Skin epidermis (tissue), 12 donors: ENCODE measurements around the gene PYGM.

Experiments used
- H3K27ac ChIP-seq, 21 experiments: fragments of 200-600 bp; sonication (generic) in 11 of 21; one replicate each; pipeline ENCODE4 v1.5.0; 2020; ENCODE audit warnings: mild to moderate bottlenecking in 3 of 21, inconsistent platforms in 2 of 21, moderate library complexity in 2 of 21
- H3K4me3 ChIP-seq, 7 experiments: fragments of 200-600 bp; sonication (generic) in 2 of 7; one replicate each; pipeline ENCODE4 v1.5.0; 2020; ENCODE audit warnings: inconsistent platforms in 2 of 7, mild to moderate bottlenecking in 2 of 7, moderate library complexity in 1 of 7

PYGM gene

GRCh38 chr11:64793271-64794160 lies 33.7 kb upstream of the PYGM start:
- Histone ChIP-seq H3K4me3 (no peak overlapping the region), H3K27ac (peak overlapping the region in 4 of 21 experiments; percentile 6 to 54 (median 26))

DNA sequence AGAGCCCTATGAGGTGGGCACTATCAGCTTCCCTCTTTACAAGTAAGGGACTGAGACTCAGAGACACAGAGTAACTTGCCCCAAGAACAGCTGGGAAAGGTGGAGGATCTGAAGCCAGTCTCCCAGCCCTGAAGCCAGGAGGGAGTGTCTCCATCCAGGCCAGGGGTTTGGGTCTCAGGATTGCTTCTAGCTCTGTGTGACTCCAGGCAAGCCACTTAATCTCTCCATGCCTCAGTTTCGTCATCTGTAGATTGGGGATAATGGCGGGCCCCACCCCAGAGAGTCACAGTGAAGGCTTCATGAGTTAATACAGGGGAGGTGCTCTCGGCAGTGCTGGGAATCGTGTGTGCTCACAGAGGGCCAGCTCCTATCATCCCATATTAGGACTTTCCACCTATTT lies 32.7 kb upstream of the PYGM start:
- Histone ChIP-seq H3K4me3 (no peak overlapping the region), H3K27ac (no peak overlapping the region)

GRCh38 chr11:64791781-64792291 lies 32.1 kb upstream of the PYGM start:
- Histone ChIP-seq H3K27ac (no peak overlapping the region), H3K4me3 (no peak overlapping the region)

GRCh38 chr11:64790205-64791095 lies 30.7 kb upstream of the PYGM start:
- Histone ChIP-seq H3K4me3 (no peak overlapping the region), H3K27ac (no peak overlapping the region)

DNA sequence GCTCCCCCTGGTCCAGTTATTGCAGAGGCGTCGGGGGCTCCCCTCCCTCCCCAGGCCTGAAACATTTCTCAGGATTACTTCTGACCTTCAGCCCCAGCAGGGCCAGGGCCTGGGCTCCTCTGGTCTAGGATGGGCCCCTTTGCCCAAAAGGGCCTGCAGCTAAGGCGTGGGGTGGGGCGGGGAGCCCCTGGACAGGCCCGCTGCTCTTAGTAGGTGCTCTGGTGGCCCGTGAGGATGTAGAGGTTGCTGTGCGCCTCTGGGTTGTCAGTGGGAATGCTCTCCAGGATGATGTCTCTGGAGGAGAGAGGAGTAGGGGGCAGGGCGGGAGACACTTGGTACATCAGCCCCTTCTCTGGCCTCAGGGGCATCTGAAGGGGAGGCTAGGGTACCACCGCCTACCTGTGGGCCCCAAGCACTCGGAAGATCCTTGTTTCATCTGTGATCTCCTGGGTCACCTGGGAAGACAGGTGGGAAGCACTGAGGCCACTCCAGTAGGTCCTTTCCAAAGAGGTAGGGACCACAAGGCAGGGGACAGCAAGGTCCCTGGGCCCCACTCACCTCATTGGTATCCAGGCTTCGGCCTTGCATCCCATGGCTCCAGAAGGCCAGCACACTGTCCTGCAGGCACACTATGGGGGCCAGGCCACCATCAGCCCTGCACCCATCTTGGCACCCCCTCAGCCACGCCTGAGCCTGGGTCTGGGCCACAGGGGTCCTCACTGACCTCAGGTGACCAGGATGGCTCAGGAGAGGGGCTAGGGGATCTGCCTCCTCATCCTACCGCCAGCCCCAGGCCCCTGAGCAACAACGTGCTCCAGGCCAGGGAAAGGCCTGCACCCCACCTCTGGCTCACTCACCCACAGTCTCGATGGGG lies 29.8 kb upstream of the PYGM start:
- Histone ChIP-seq H3K4me3 (no peak overlapping the region), H3K27ac (no peak overlapping the region)

DNA sequence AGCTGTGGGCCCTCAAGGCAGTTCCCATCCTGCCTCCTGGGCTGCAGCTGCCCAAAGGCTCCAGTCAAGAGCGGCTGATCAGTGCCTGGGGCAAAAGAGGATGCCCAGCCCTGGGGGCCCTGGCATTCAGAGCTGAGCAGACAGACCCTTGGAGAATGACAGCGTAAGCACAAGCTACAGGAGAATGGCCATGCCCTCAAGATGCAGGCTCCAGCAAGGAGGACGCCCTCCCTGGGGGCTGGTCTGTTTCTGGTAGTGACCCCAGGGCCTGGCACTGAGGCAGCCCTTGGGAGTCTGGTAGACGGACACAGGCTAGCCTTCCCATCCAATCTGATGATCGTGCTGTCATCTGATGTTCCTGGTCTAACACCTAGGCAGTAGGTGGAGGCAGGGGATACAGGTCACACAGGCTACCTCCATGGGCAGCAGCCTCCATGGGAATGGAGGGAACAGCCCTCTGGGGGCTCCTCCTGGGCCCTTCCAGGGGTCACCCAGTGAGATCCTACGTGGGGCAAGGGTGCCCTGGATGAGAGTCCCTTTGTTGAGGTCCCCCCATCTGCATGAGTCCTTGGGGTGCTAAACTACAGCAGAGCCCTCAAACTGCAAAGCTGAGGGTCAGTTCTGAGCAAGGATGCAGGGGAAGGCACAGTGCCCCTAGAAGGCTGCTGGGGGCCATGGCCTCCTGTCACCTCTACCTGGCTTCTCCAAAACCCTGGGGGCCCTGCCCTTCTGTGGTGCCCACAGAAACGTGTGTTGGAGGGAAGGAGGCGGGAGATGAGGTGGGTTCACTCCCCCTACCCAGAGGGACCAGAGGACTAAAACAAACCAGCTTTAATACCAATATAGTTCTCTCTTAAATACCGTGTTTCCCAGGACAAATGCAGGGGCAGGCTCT lies 28.8 kb upstream of the PYGM start:
- peak overlapping the region in 2 of 21 experiments; percentile 2 to 18 for H3K27ac ChIP-seq
- H3K4me3 ChIP-seq: no peak overlapping the region

DNA sequence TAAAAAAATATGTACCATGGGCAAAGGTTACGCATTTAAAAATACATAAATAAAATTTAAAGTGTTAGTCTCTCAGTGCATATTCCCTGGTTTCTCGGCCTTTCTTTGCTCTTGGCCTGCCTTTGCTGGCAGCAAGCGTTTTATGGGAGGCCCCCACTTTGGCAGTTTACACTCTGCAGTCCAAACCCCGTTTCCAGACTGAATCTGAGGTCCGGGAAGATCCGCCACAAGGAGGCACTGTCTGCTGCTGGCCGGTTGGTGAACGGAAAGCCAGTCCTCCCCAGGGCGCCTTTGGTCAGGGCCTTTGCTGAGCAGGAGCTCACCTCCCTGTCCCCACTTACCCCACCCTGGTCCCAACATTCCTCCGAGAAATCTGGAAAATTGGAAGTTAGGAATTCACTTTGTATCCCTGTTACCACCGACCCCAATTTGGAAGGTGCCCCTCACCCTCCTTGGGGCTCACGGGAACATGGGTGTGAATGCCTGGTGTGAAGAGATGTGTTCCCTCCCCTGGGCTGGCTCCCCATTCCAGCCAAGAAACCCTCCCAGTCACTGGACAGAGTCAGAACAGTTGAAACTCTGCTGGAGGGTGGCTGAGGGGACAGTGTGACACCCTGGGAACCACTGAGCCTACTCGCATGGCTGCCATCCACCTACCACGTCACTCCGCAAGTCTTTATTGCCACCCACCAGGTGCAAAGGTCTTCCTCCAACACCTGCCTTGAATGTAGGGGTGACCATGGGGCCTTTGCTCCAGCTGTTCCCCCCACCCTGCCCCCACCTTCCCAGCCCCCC lies 27.9 kb upstream of the PYGM start:
- H3K27ac ChIP-seq: peak overlapping the region in 2 of 21 experiments; percentile 2 to 18
- no peak overlapping the region for H3K4me3 ChIP-seq

- no peak overlapping the region for H3K27ac ChIP-seq
- no peak overlapping the region for H3K4me3 ChIP-seq
Measured at GRCh38 chr11:64786308-64786707, 26.5 kb upstream of the PYGM start.

- Histone ChIP-seq H3K27ac (no peak overlapping the region), H3K4me3 (no peak overlapping the region)
Measured at GRCh38 chr11:64784813-64785581, 25.2 kb upstream of the PYGM start.

DNA sequence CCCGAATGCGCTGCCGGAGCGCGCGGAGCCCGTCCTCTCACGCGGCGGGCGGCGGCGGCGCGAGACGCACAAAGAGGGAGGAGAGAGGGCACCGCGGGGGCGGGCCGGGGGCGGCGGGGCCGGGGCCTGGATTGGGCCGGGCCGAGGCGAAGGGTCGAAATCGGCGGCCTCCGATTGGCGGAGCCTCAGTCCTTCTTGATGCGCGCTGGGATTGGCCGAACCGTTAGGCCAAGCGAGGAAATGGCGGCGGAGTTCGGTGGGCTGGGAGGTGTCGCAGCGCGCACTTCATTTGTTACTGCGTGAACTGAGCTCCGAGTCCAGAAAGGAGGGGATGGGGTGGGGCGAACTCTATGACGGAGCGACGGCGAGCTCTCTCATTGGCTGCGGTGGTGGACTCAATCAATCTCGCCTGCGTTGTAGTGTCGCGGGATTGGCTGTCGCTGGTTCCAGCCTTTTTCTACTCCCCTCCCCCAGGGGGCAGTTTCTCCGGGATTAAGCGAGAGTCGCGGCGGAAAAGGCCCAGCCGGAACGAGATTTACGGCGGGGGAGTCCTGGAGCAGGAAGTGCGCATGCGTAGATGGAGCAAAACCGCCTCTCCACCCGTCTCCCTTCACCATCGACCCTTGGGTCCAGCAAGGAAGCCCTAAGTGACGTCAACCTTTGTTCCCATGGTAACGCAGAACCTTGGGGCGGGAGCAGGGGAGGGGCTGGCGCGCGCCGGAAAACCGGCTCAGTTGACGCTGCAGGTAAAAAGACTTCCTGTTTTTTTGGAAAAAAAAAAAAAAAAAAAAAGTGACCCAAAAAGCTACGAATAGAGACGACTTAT lies 18.9 kb upstream of the PYGM start, which contains the start of gene SF1:
Gene SF1 (minus strand): TSS at position 70 of the 826 bp plus-strand sequence. CDS start 150 bp downstream, outside the sequence.
- H3K27ac ChIP-seq: peak within 1 kb of the TSS; percentile 95 to 100 (median 99)
- H3K4me3 ChIP-seq: peak within 1 kb of the TSS; percentile 87 to 97 (median 93)

DNA sequence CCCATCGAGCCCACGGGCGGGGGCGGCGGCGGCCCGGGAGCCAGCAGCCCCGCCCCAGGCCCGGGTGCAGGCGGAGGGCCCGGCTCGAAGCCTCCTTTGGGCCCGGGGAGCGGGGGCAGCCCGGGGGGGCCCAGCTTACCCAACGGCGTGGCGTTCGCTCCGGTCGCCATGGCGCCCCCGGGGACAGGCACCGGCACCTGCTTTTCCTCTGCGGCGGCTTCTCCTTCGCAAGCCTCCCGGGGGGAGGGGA lies 18.4 kb upstream of the PYGM start:
- Histone ChIP-seq H3K4me3 (peak overlapping the region; percentile 87 to 97 (median 93)), H3K27ac (peak overlapping the region; percentile 95 to 100 (median 99))

DNA sequence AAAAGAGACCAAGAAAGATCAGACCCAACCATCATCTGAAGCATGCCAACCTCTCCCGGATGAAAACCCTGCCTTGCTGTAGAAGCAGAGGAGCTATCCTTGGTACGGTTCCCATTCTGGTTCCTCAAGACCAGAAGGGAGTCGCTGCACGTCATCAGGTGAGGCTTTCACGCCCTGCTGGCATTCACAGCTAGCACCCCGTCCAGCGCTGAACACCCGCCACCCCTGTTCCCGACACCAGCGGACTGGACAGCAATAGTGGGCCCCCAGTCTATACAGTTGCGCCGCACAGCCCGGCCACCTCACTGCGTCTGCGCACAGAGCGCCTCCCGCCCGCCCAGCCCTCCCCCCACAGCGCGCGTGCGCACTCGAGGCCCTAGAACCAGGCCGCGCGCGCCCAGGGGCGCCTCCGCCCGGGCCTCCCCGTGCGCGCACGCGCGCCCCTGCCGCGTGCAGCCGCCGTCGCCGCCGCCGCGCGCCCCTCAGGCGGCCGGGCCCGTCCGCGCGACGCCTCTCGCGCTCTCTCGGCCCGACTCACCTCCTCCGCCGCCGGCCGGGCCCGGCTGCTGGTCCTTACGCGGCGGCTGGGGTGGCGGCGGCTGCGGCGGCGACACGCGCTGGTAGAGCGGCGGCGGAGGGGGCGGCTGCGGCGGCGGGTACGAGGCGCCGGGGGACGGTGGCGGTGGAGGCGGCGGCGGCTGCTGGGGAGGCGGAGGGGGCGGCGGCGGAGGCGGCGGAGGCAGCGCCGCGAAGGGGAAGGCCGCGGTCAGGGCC lies 17.9 kb upstream of the PYGM start:
- peak overlapping the region; percentile 87 to 97 (median 93) for H3K4me3 ChIP-seq
- H3K27ac ChIP-seq: peak overlapping the region; percentile 95 to 100 (median 99)

- Histone ChIP-seq H3K4me3 (peak overlapping the region; percentile 49 to 97 (median 92)), H3K27ac (peak overlapping the region in 13 of 21 experiments; percentile 18 to 99 (median 74))
Measured at GRCh38 chr11:64776875-64777274, 17.1 kb upstream of the PYGM start.

GRCh38 chr11:64776425-64776824 lies 16.7 kb upstream of the PYGM start:
- H3K27ac ChIP-seq: peak overlapping the region in 3 of 21 experiments; percentile 66 to 81 (median 74)
- H3K4me3 ChIP-seq: peak overlapping the region in 5 of 7 experiments; percentile 55 to 97 (median 92)

DNA sequence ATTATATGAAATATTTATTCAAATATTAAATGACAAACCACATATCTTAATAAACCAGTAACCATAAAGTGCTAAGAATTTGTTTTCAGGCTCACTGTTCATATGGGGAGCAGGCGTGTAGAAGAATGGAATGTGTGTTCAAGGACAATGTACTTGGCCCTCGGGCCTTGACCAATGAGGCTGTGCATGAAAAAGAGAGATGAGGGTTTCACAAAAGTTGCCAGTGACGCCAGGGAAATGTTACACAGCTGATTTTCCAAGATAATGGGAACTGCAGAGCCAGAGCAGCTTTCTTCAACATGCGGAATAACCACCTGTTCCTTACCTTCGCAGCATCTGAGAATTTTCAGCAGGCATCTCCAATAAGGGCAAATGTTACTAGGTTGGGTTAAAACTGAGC lies 14.4 kb upstream of the PYGM start:
- H3K4me3 ChIP-seq: no peak overlapping the region
- no peak overlapping the region for H3K27ac ChIP-seq
